GM21447 (cell line): ENCODE data around the gene ABHD15.
A peak's percentile ranks its signal among the peaks of the same experiment; 100 is the strongest.

ENCODE experiments used
- ATAC-seq: cut with Tn5 transposase; IDR thresholded peaks from one replicate; pipeline ENCODE4 v1.9.1; 2021; ENCODE audit not compliant: unreplicated experiment

ABHD15 gene, protein sequence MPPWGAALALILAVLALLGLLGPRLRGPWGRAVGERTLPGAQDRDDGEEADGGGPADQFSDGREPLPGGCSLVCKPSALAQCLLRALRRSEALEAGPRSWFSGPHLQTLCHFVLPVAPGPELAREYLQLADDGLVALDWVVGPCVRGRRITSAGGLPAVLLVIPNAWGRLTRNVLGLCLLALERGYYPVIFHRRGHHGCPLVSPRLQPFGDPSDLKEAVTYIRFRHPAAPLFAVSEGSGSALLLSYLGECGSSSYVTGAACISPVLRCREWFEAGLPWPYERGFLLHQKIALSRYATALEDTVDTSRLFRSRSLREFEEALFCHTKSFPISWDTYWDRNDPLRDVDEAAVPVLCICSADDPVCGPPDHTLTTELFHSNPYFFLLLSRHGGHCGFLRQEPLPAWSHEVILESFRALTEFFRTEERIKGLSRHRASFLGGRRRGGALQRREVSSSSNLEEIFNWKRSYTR

DNA sequence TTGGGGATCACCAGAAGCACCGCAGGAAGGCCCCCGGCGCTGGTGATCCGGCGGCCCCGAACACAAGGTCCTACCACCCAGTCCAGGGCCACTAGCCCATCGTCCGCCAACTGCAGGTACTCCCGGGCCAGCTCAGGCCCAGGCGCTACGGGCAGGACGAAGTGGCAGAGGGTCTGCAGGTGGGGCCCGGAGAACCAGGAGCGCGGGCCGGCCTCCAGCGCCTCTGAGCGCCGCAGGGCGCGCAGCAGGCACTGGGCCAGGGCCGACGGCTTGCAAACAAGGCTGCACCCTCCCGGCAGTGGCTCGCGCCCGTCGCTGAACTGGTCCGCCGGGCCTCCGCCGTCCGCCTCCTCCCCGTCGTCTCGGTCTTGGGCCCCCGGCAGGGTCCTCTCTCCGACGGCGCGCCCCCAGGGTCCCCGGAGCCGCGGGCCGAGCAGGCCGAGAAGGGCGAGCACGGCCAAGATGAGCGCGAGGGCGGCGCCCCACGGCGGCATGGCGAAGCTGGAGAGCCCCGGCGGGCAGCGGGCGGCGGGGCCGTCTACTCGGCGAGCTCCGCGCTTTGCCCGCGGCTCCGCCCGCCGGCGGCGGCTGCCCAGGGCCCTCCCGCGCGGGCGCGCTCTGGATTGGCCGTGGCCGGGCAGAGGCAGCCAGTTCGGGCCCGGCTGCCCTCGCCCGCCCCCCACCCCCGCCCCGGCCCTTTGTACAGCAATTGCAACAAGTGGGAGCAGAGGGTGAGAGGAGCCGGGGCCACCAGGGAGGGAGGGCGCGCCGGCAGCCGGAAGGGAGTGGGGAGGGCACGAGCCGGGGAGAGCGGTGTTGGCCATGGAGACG lies at the start of gene ABHD15:
TSS of gene ABHD15 (minus strand) at position 565 of the 831 bp plus-strand sequence. CDS start at position 494, 71 bp downstream.
- ATAC-seq = no peak

GRCh38 chr17:29615492-29616299 lies 48.9 kb upstream of the ABHD15 start:
- peak; percentile 52 for ATAC-seq

GRCh38 chr17:29615048-29615385 lies 48.2 kb upstream of the ABHD15 start:
- no peak for ATAC-seq

DNA sequence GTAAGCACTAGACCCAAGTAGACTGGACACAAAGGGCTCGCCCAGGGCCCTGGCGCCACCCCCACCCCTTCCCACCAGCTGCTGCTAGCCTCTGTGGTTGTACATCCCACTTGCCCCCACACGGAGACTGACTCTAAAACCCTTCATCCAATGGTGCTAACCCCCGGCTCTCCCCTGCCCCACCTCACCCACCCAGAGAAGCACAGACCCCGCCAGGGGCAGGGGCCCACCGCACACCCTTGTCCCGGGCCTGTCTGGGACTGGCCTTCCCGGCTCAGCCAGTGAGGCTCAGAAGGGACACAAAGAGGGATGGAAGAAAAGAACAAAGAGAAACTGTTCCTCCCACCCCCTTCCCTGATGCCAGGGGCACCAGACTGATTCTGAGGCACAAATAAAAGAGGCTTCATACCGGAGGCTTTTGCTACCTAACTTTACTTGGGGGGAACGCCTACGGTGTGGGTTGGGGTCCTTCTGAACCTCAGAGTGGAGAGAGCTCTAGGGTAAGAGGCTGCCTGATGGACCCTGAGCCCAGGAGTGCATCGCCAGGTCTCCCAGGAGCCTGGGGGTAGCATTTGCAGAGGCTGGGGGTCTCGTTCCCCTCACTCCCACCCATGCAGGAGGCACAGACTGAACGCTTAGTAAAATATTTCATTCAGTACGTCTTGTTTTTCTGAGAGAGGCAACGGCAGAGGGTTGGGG lies 47.7 kb upstream of the ABHD15 start:
- no peak for ATAC-seq

DNA sequence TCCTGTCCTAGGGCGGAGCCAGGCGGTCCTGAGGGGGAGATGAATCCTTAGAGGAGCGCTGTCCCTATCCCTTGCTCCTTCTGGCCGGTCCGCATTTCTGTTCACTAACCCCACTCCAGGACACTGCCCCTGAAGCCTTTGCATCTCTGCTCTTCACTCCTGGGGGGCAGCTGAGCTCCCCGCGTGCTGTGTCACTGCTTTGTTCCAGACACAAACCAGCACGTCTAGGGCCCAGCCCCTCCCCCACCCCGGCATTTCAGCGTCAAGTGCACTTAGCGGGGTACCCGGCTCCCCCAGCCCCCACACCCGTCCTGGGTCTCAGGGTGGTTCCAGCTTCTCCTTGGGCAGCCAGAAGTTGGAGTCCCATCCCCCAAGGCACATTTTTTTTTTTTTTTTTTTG lies 47.0 kb upstream of the ABHD15 start:
- no peak for ATAC-seq

DNA sequence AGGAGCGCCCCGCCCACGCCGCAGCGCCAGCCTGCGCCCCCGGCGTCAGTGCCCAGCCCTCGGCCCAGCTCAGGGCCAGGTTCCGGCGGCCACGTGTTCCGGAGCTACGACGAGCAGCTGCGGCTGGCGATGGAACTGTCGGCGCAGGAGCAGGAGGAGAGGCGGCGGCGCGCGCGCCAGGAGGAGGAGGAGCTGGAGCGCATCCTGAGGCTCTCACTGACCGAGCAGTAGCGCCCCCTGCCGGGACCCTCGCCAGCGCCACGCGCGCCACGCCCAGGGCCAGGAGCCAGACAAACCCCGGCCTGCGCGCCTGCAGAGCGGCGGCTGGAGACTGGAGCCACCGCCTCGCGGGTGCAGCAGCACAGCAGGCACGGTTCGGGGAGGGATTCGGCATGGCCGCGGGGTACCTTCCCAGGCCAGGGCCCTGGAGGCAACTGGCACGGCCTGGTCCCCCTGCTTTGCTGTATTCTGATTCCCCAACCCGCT lies 46.6 kb upstream of the ABHD15 start:
- ATAC-seq = no peak

DNA sequence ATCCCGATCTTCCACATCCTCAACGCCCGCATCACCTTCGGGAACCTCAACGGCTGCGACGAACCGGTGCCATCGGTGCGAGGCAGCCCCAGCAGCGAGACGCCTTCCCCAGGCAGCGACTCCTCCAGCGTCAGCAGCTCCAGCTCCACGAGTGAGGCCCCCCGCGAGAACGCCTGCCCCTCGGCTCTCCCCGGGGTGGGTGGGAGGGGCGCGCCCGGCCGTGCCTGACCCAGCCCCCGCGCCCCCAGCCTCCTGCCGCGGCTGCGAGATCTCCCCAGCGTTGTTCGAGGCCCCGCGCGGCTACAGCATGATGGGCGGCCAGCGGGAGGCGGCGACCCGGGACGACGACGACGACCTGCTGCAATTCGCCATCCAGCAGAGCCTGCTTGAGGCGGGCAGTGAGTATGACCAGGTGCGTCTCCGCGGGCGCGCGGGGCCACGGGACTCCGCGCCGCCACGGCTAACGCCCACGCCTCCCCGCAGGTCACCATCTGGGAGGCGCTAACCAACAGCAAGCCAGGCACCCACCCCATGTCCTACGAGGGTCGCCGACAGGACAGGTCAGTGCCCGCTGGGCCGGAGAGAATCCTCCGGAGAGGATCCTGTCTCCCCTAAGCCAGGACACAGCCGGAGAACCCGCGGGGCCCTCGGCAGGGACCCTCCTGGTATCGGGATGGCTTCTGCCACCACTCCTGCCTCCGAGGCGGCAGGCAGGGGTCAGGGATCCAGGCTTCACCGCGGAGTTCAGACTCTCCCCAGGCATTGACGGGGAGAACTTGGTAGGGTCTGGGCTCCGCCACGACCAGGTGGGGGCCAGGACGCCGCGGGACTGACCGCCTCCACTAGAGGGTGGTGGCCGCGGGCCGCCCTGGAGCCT lies 45.8 kb upstream of the ABHD15 start:
- ATAC-seq = no peak

DNA sequence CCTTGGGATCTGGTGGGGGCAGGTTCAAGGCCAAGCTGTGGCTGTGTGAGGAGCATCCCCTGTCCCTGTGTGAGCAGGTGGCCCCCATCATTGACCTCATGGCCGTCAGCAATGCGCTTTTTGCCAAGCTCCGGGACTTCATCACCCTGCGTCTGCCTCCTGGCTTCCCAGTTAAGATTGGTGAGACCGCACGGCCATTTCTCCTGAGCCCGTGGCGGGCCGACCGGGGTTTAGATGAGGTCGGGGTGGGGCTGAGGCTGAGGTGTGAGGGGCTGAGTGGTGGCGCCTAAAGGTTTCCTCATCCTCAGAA lies 45.2 kb upstream of the ABHD15 start:
- no peak for ATAC-seq

DNA sequence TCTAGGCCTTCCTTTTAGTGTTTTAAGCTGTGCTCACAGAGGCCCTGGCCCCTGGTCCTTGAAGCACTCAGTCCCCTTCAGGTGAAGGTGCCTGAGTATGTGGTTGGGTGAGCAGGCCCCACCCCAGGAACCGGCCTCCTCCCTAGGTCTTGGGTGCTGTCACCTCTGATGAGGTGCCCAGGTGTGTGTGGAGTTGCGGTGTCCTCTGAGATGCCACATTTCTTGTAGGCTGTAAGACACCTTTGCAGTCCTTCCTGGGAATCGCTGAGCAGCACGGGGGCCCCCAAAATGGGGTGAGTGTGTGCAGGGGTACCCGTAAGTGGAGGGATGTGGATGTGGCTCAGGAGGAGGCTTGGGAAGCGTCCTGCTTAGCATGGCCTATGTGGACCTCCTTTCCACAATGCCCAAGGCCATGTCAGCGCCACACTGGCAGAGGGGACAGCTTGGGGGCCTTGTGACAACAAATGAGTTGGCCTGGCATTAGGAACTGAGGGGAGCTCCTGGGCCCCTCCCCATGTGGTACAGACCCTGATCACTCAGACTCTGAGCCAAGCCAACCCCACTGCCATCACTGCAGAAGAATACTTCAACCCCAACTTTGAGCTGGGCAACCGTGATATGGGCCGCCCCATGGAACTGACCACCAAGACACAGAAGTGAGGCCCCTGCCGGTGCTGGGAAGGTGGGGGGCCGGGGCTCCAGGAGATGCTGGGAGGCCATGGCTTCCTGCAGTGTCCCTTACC lies 44.7 kb upstream of the ABHD15 start:
- no peak for ATAC-seq

DNA sequence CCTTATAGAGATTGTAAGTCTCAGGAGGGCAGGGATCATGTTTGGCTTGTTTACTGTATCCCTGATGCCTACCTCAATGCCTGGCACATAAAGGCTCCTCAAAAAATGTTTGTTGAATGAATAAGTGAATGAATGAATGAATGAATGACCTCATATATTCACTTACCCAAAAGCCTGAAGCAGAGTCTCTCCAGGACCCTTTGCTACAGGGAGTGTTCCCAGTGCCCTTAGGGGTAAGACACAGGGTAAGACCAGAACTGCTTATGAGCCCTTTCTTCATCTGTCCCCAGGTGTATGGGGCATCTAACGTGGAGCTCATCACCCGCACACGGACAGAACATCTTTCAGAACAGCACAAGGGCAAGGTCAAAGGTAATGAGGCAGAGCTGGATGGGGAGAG lies 43.6 kb upstream of the ABHD15 start:
- no peak for ATAC-seq

DNA sequence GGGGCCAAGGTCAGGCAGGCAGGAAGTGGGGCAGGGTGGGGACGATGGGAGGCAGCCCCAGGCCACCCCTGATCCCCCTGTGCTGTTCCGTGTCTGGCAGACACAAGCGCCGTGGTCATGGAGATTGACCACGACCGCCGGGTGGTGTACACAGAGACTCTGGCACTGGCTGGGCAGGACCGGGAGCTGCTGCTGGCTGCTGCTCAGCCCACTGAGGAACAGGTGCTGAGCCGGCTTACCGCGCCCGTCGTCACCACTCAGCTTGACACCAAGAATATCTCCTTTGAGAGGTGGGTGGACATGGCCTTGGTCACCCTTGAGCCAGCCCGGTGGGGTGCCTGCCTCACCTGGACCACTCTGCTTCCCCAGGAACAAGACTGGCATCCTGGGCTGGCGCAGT lies 42.1 kb upstream of the ABHD15 start:
- ATAC-seq = no peak

DNA sequence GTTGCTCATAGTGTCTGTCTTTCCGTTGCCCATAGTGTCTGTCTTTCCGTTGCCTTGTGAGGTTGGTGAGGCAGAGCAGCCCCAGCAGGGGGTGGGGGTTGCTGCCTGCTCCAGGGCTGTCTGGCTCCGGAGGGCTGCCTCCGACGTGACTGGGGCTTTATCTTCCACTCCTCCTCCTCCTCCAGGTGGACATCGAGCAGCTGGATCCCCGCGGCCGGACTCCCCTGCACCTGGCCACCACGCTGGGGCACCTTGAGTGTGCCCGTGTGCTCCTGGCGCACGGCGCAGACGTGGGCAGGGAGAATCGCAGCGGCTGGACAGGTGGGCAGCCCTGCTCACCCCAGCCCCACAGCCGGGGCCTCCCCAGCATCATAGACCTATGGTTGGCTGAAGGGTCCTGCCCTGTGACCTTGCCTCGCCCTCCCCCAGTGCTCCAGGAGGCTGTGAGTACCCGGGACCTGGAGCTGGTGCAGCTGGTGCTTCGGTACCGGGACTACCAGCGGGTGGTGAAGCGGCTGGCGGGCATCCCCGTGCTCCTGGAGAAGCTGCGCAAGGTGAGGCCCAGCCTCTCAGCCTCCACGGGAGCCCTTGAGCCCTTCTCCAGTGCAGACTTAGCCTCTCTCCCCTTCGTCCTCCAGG lies 40.8 kb upstream of the ABHD15 start:
- ATAC-seq = no peak

DNA sequence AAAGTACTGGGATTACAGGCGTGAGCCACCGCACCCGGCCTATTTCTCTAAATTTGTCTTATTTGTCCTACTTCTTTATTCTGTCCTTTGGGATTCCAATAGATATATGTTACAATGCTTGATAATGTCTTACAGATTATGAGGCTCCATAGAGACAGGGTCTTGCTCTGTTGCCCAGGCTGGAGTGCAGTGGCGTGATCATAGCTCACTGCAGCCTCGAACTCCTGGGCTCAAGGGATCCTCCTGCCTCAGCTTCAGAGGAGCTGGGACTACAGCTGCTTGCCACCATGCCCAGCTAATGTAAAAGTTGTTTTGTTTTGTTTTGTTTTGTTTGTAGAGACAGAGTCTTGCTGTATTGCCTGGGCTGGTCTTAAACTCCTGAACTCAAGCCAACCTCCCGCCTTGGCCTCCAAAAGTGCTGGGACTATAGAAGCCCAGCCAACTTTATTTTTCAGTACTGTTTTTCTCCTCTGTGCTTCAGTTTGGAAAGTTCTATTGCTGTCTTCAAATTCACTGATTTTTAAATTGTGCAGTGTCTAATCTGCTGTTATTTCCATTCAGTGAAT lies 36.4 kb upstream of the ABHD15 start:
- no peak for ATAC-seq

GRCh38 chr17:29597361-29598172 lies 30.7 kb upstream of the ABHD15 start:
- no peak for ATAC-seq

DNA sequence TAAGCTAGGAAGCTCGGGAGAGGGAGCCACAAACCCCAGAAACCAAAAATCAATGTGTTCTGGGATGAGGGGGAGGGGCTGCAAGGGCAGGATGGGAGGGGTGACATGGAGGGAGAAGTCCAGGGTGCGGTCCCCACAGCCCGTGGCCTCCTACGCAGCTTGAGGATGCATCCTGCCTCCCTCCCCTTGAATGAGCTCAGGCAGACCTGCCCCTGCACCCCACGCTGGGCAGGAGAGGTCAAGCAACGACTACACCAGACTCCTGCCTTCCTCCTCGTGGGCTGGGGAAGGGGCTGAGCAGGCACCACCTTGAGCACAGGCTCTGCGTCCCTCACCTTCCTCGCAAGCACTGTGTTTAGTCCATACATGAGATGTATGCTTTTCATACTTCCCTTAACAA lies 30.0 kb upstream of the ABHD15 start:
- no peak for ATAC-seq

GRCh38 chr17:29595943-29596774 lies 29.3 kb upstream of the ABHD15 start:
- ATAC-seq = no peak
